Mesendoderm (in vitro differentiated cells): ENCODE data around the gene ADARB1.
A peak's percentile ranks its signal among the peaks of the same experiment; 100 is the strongest.

ENCODE experiments used
- DNase-seq: peaks from one replicate; pipeline ENCODE4 v3.0.0; 2013
- H2AK5ac ChIP-seq: 2 replicates; pipeline ENCODE4 v1.6.1; 2013; ENCODE audit warnings: low read length, inconsistent platforms
- H2BK120ac ChIP-seq: 2 replicates; pipeline ENCODE4 v1.6.1; 2013; ENCODE audit warnings: low read depth, mild to moderate bottlenecking, low read length, moderate library complexity, mixed read lengths
- H2BK15ac ChIP-seq: replicated peaks from 2 replicates; pipeline ENCODE4 v1.6.1; 2013; ENCODE audit warnings: low read depth, mild to moderate bottlenecking, moderate library complexity
- H2BK5ac ChIP-seq: 2 replicates; pipeline ENCODE4 v1.6.1; 2013; ENCODE audit warnings: low read length, inconsistent platforms
- H3K18ac ChIP-seq: 2 replicates; pipeline ENCODE4 v1.6.1; 2013; ENCODE audit warnings: mild to moderate bottlenecking, low read length, mixed read lengths
- H3K23ac ChIP-seq: one replicate; pipeline ENCODE4 v1.6.1; 2013; ENCODE audit warnings: low read length
- H3K27ac ChIP-seq: 2 replicates; pipeline ENCODE4 v1.5.1; 2013; ENCODE audit warnings: low read depth, mild to moderate bottlenecking, inconsistent platforms, low read length, moderate library complexity
- H3K27me3 ChIP-seq: 2 replicates; pipeline ENCODE4 v1.6.1; 2013; ENCODE audit warnings: low read length, control low read depth, mild to moderate bottlenecking, inconsistent platforms; ENCODE audit not compliant: insufficient read depth, poor library complexity
- H3K36me3 ChIP-seq: 2 replicates; pipeline ENCODE4 v1.6.1; 2013; ENCODE audit warnings: low read length, inconsistent platforms; ENCODE audit not compliant: control insufficient read depth, insufficient read depth
- H3K4ac ChIP-seq: one replicate; pipeline ENCODE4 v1.6.1; 2013; ENCODE audit warnings: low read depth, mild to moderate bottlenecking, low read length, moderate library complexity
- H3K4me1 ChIP-seq: 2 replicates; pipeline ENCODE4 v1.6.1; 2013; ENCODE audit warnings: low read depth, low read length, inconsistent platforms; ENCODE audit not compliant: control insufficient read depth
- H3K4me2 ChIP-seq: 2 replicates; pipeline ENCODE4 v1.6.1; 2013; ENCODE audit warnings: low read length
- H3K4me3 ChIP-seq: 2 replicates; pipeline ENCODE4 v1.5.1; 2013; ENCODE audit warnings: mild to moderate bottlenecking, low read length
- H3K56ac ChIP-seq: one replicate; pipeline ENCODE4 v1.6.1; 2013; ENCODE audit warnings: low read length
- H3K79me1 ChIP-seq: 2 replicates; pipeline ENCODE4 v1.6.1; 2013; ENCODE audit warnings: low read length, inconsistent platforms
- H3K79me2 ChIP-seq: 2 replicates; pipeline ENCODE4 v1.6.1; 2013; ENCODE audit warnings: mild to moderate bottlenecking, low read length; ENCODE audit not compliant: control insufficient read depth, insufficient read depth
- H3K9ac ChIP-seq: 2 replicates; pipeline ENCODE4 v1.6.1; 2013; ENCODE audit warnings: low read length, inconsistent platforms
- H4K5ac ChIP-seq: one replicate; pipeline ENCODE4 v1.6.1; 2013; ENCODE audit warnings: low read length
- H4K8ac ChIP-seq: one replicate; pipeline ENCODE4 v1.6.1; 2013; ENCODE audit warnings: low read depth, mild to moderate bottlenecking, control low read depth, low read length, moderate library complexity
- WGBS: extraction: QIAGEN DNeasy Blood & Tissue Kit; methylation state at CpG from one replicate; pipeline ENCODE4 v1.1.7; 2013; ENCODE audit warnings: low lambda C conversion rate, missing lambda C conversion rate; ENCODE audit not compliant: insufficient coverage; ENCODE audit errors: extremely low coverage; 5-methylcytosine and 5-hydroxymethylcytosine counted together

Gene ADARB1

DNA sequence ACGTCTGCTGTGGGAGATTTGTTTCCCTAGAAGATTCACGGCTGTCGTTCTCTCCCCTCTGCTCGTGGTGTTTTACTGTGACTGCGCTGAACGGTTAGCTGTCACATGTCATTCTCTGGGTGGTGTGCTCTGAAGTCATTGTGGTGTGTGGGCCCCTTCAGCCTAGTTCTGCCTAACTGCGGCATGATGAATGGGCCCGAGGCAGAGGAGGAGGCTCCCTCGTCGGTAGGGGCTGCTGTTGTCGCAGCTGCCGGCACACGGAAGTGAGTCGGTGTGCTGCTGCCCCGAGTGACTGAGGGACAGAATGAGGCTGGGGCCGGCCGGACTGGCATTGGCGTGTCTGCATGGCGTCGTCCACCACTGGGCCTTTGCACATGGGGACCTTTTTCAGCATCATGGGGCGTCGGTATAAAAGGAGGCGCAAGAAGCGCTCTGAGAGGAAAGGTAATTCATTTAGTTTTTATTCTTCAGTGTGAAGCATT is 77.9 kb downstream of the ADARB1 start:
- H4K5ac ChIP-seq = no peak overlapping the region
- H3K4me2 ChIP-seq = no peak overlapping the region
- no peak overlapping the region for H3K9ac ChIP-seq
- no peak overlapping the region for H3K4ac ChIP-seq
- no peak overlapping the region for H3K27ac ChIP-seq
- DNase-seq = peak; percentile 71
- H2BK5ac ChIP-seq = no peak overlapping the region
- H2BK15ac ChIP-seq = no peak overlapping the region
- H3K4me3 ChIP-seq = no peak overlapping the region
- H3K36me3 ChIP-seq = no peaks in the 10 kb centered on the region
- H3K18ac ChIP-seq = no peak overlapping the region
- no peak overlapping the region for H3K56ac ChIP-seq
- H3K79me1 ChIP-seq = no peaks in the 10 kb centered on the region
- no peak overlapping the region for H2BK120ac ChIP-seq
- no peak overlapping the region for H2AK5ac ChIP-seq
- H3K4me1 ChIP-seq = no peaks in the 10 kb centered on the region
- no peak overlapping the region for H3K23ac ChIP-seq
- no CpG with 5 or more reads among the region's 24 CpGs for WGBS
- H3K27me3 ChIP-seq = no peaks in the 10 kb centered on the region
- H3K79me2 ChIP-seq = no peaks in the 10 kb centered on the region
- H4K8ac ChIP-seq = no peak overlapping the region

DNA sequence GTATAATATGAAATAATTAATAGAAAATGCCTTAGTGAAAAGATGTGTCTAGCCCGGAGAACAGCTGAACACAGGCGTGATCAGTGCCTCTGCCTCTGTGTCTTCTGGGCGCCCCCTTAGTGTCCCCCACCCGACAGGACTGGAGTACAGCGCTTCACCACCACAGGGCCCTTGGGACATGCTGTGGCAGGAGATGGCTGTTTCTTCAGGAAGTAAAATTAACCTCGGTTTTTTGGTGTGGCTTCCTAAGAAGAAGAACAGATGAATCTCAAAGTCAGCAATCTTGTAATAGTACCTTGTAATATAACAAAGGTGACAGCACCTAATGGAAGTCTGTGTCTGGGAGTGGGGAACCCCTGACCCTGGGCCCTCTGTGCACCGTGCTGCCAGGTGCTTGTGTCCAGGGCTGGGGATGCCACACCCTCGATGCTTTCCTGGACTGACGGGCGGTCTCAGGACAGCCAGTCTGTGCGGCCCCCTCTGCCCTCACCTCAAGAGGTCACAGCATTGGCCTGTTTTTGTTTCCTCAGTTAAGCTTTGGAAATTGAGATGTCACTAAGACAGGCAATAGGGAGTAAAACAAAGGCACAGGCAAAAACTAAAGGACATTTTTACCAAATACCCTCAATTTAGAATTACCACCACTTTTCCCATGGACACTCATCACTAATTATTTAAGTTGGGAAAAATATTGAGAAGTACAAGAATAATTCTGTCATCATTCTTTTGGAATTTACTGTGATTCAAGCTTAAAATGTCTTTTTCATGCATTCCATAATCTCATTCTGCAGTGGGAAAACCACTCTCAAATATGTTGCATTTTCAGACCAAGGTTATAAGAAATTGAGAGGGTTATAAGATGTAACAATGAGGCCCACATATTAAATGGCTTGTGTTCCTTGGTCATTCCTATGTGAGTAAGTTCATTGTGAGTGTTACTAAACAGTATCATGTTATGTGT is 79.3 kb downstream of the ADARB1 start:
- Histone ChIP-seq H3K4me3 (no peak overlapping the region), H4K5ac (no peak overlapping the region), H3K79me1 (no peaks in the 10 kb centered on the region), H2BK120ac (no peak overlapping the region), H3K23ac (no peak overlapping the region), H3K27ac (no peak overlapping the region), H3K56ac (no peak overlapping the region), H3K36me3 (no peaks in the 10 kb centered on the region), H2BK5ac (no peak overlapping the region), H3K4me1 (peaks cover 5% of the 10 kb centered on the region), H2AK5ac (no peak overlapping the region), H3K27me3 (no peaks in the 10 kb centered on the region), H3K4ac (no peak overlapping the region), H3K18ac (no peak overlapping the region), H3K4me2 (no peak overlapping the region), H2BK15ac (no peak overlapping the region), H4K8ac (no peak overlapping the region), H3K79me2 (no peaks in the 10 kb centered on the region), H3K9ac (no peak overlapping the region)
- DNase-seq = no peak
- no CpG with 5 or more reads among the region's 11 CpGs for whole genome bisulfite sequencing

DNA sequence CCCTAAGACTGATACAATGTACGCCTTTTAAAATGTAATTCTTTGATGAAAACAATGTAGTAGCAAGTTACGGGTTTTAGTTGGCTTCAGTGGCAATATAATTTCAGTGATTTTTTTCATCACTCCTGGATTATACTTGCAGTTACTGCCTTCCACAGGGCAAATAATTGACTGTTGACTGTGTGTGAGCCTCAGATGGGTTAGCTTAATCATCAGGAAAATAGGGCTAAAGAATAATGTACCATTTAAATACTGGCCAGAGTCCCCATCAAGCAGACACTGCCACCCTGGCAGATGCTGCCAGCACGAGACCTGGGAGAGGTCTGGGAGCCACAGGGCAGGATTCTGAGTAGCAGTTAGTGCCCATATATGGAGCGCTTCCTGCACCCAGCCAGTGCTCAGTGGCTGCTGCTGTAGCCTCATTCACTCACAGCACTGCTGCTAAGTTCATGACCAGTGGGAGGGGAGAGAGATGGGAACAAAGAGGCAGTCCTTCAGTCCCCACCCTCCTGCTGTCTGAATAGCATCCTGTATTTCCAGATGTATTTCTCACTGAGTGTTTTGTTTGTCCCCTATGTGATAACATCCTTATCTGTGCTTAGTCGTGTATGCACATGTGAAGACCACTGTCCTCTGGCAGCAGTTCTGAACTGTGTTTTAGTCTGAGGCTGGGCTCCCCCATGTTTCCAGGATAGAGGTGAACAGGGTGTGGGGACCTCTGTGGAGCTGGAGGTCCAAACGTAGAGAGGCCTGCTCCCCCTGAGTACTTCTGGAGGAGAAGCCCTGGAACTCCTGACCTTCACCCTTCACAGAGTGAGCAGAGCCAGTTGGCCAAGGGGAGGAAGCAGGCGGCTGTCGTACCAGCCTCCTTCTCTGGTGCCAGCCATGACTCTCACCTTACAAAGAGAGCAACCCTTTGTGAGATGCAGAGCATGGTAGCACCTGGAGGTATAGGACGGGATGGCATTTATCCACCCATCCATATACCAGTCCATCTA is 80.4 kb downstream of the ADARB1 start:
- H3K23ac ChIP-seq = no peak overlapping the region
- no peak overlapping the region for H3K27ac ChIP-seq
- H3K4me3 ChIP-seq = no peak overlapping the region

DNA sequence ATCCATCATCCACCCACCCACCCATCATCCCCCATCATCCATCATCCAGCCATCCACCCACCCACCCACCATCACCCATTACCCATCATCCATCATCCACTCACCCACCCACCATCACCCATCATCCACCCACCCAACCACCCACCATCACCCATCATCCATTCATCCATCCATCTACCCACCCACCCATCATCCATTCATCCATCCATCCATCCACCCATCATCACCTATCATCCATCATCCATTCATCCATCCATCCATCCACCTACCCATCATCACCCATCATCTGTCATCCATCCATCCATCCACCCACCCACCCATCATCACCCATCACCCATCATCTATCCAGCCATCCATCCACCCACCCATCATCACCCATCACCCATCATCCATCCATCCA is 81.5 kb downstream of the ADARB1 start:
- no peak overlapping the region for H3K4me3 ChIP-seq
- H3K27ac ChIP-seq = no peak overlapping the region
- no peak overlapping the region for H3K9ac ChIP-seq
- H2AK5ac ChIP-seq = no peak overlapping the region
- H3K4me2 ChIP-seq = no peak overlapping the region
- no peak overlapping the region for H3K18ac ChIP-seq
- no peak overlapping the region for H3K56ac ChIP-seq
- H3K79me1 ChIP-seq = no peaks in the 10 kb centered on the region
- no peak overlapping the region for H4K8ac ChIP-seq
- no peak overlapping the region for H2BK120ac ChIP-seq
- no peak overlapping the region for H4K5ac ChIP-seq
- H3K27me3 ChIP-seq = no peaks in the 10 kb centered on the region
- no peak overlapping the region for H3K4ac ChIP-seq
- no peak for DNase-seq
- H2BK5ac ChIP-seq = no peak overlapping the region
- H3K36me3 ChIP-seq = no peaks in the 10 kb centered on the region
- peaks cover 5% of the 10 kb centered on the region for H3K4me1 ChIP-seq
- H2BK15ac ChIP-seq = no peak overlapping the region
- H3K23ac ChIP-seq = no peak overlapping the region
- no peaks in the 10 kb centered on the region for H3K79me2 ChIP-seq

More for the DNA sequence above, 80.4 kb downstream of the ADARB1 start:
- H2AK5ac ChIP-seq = no peak overlapping the region
- no peaks in the 10 kb centered on the region for H3K79me1 ChIP-seq
- no peak overlapping the region for H4K8ac ChIP-seq
- no peak overlapping the region for H2BK15ac ChIP-seq
- no peak overlapping the region for H3K18ac ChIP-seq
- peaks cover 5% of the 10 kb centered on the region for H3K4me1 ChIP-seq
- H3K27me3 ChIP-seq = no peaks in the 10 kb centered on the region
- H3K36me3 ChIP-seq = no peaks in the 10 kb centered on the region
- DNase-seq = peak; percentile 88
- no peak overlapping the region for H2BK5ac ChIP-seq
- H3K79me2 ChIP-seq = no peaks in the 10 kb centered on the region
- H4K5ac ChIP-seq = no peak overlapping the region
- H3K4ac ChIP-seq = no peak overlapping the region
- H3K56ac ChIP-seq = no peak overlapping the region
- no peak overlapping the region for H3K9ac ChIP-seq
- no peak overlapping the region for H3K4me2 ChIP-seq
- no CpG with 5 or more reads among the region's 9 CpGs for WGBS
- no peak overlapping the region for H2BK120ac ChIP-seq

DNA sequence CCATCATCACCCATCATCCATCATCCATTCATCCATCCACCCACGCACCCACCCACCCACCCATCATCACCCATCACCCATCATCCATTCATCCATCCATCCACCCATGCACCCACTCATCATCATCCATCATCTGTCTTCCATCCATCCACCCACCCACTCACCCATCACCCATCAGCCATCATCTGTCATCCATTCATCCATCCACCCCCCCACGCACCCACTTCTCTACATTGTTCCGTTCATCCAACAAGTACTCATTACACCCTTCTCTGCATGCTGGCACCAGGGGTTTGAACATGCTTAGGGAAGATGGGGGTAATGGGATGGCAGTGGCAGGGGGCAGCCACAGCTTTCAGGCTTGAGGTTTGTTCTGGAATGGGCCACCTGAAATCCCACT is 82.1 kb downstream of the ADARB1 start:
- H3K18ac ChIP-seq = no peak overlapping the region
- no peak overlapping the region for H2BK15ac ChIP-seq
- no peaks in the 10 kb centered on the region for H3K79me1 ChIP-seq
- H3K4me2 ChIP-seq = no peak overlapping the region
- H2BK120ac ChIP-seq = no peak overlapping the region
- H3K9ac ChIP-seq = no peak overlapping the region
- no peak overlapping the region for H2BK5ac ChIP-seq
- no peak overlapping the region for H3K56ac ChIP-seq
- H3K27ac ChIP-seq = no peak overlapping the region
- DNase-seq = no peak
- no peak overlapping the region for H4K8ac ChIP-seq
- H3K36me3 ChIP-seq = no peaks in the 10 kb centered on the region
- H3K79me2 ChIP-seq = no peaks in the 10 kb centered on the region
- no peak overlapping the region for H3K4ac ChIP-seq
- H3K27me3 ChIP-seq = no peaks in the 10 kb centered on the region
- peaks cover 5% of the 10 kb centered on the region for H3K4me1 ChIP-seq
- H2AK5ac ChIP-seq = no peak overlapping the region
- H3K4me3 ChIP-seq = no peak overlapping the region
- no peak overlapping the region for H4K5ac ChIP-seq
- H3K23ac ChIP-seq = no peak overlapping the region
- 100% methylated on average over 2 of the region's 3 CpGs for WGBS
